Stomach (tissue), 4 donors: ENCODE results near the gene CRAMP1.

Source experiments
- POLR2A ChIP-seq, 4 donors: fragments of 450-650 bp; IDR thresholded peaks; one replicate each; pipeline ENCODE4 v1.6.1; 2016; ENCODE audit warnings: antibody characterized with exemption in 4 of 4, control low read depth in 2 of 4, mild to moderate bottlenecking in 1 of 4, moderate library complexity in 1 of 4
- TF ChIP-seq, protein P1 (sequence below), 7 experiments: fragments of 450-650 bp in 4 of 7; fragments of 200-600 bp in 3 of 7; sonication (generic) in 3 of 7; IDR thresholded peaks; one replicate each; pipeline ENCODE4 v1.5.1; 2016 to 2019; ENCODE audit warnings: antibody characterized with exemption in 7 of 7, control low read depth in 2 of 7, mild to moderate bottlenecking in 1 of 7

DNA sequence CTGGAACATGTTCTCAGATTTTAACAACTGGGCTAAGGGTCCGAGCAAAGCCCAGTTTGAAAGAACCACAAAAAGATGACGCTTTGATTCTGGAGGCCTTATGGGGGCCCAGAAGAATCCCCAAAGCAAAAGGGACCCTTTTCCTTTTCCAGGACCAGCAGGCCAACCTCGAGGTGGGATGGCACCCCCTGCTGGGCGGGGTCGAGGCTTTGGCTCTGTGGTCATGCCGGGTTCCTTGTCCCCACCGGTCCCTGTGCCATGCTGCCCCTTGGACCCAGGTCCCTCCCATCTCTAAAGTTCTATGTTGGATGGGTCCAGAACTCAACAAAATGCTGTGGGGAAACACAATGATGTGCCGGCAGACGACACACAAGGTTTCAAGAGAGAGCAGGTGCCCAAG lies 47.8 kb upstream of the CRAMP1 start:
- TF ChIP-seq, protein P1, sequence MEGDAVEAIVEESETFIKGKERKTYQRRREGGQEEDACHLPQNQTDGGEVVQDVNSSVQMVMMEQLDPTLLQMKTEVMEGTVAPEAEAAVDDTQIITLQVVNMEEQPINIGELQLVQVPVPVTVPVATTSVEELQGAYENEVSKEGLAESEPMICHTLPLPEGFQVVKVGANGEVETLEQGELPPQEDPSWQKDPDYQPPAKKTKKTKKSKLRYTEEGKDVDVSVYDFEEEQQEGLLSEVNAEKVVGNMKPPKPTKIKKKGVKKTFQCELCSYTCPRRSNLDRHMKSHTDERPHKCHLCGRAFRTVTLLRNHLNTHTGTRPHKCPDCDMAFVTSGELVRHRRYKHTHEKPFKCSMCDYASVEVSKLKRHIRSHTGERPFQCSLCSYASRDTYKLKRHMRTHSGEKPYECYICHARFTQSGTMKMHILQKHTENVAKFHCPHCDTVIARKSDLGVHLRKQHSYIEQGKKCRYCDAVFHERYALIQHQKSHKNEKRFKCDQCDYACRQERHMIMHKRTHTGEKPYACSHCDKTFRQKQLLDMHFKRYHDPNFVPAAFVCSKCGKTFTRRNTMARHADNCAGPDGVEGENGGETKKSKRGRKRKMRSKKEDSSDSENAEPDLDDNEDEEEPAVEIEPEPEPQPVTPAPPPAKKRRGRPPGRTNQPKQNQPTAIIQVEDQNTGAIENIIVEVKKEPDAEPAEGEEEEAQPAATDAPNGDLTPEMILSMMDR (IDR thresholded peaks at IDR 0.05), result peak in 1 of 7 experiments; percentile 12
- TF ChIP-seq POLR2A (IDR thresholded peaks at IDR 0.05), result no peak
